ENCODE results near the gene USP40.

Gene USP40

GRCh38 chr2:233513953-233514655 lies 52.5 kb downstream of the USP40 start:
- H3K4me3 ChIP-seq (ENCODE audit: low read depth, low read length) = no peak overlapping the region
- no peak for DNase-seq (ENCODE audit: low read depth)
- TF ChIP-seq CTCF (conservative IDR thresholded peaks at IDR 0.05; ENCODE audit: low read depth, low read length) = no peak

- no peak for DNase-seq (ENCODE audit: low read depth)
- no peak overlapping the region for H3K4me3 ChIP-seq (ENCODE audit: low read depth, low read length)
- no peak for TF ChIP-seq CTCF (conservative IDR thresholded peaks at IDR 0.05; ENCODE audit: low read depth, low read length)
These were observed 62.5 kb downstream of the USP40 start for GRCh38 chr2:233503947-233504637.

- no peak overlapping the region for H3K4me3 ChIP-seq (ENCODE audit: low read depth, low read length)
- no peak for TF ChIP-seq CTCF (conservative IDR thresholded peaks at IDR 0.05; ENCODE audit: low read depth, low read length)
- DNase-seq (ENCODE audit: low read depth) = no peak
These were observed 63.1 kb downstream of the USP40 start for GRCh38 chr2:233503481-233503880.

- no peak for TF ChIP-seq CTCF (conservative IDR thresholded peaks at IDR 0.05; ENCODE audit: low read depth, low read length)
- no peak overlapping the region for H3K4me3 ChIP-seq (ENCODE audit: low read depth, low read length)
- DNase-seq (ENCODE audit: low read depth) = peak; percentile 73
These were observed 65.1 kb downstream of the USP40 start for GRCh38 chr2:233501198-233502076.

- no peak for DNase-seq (ENCODE audit: low read depth)
- no peak overlapping the region for H3K4me3 ChIP-seq (ENCODE audit: low read depth, low read length)
- no peak for TF ChIP-seq CTCF (conservative IDR thresholded peaks at IDR 0.05; ENCODE audit: low read depth, low read length)
These were observed 66.7 kb downstream of the USP40 start for GRCh38 chr2:233499928-233500327.

- no peak for DNase-seq (ENCODE audit: low read depth)
- no peak overlapping the region for H3K4me3 ChIP-seq (ENCODE audit: low read depth, low read length)
- no peak for TF ChIP-seq CTCF (conservative IDR thresholded peaks at IDR 0.05; ENCODE audit: low read depth, low read length)
These were observed 68.5 kb downstream of the USP40 start for GRCh38 chr2:233498126-233498525.
